Epidermal melanocyte (primary cell): ENCODE measurements around the gene MAP7.
"Not testable (repeated sequence)": the region's sequence is repeated elsewhere in the genome, so short reads cannot be mapped to it uniquely, and the experiment has no call there.

Experiments used
- DNase-seq: peaks from one replicate; pipeline ENCODE4 v3.0.0; 2011; ENCODE audit warnings: low spot score; ENCODE audit not compliant: insufficient read length

MAP7 gene

DNA sequence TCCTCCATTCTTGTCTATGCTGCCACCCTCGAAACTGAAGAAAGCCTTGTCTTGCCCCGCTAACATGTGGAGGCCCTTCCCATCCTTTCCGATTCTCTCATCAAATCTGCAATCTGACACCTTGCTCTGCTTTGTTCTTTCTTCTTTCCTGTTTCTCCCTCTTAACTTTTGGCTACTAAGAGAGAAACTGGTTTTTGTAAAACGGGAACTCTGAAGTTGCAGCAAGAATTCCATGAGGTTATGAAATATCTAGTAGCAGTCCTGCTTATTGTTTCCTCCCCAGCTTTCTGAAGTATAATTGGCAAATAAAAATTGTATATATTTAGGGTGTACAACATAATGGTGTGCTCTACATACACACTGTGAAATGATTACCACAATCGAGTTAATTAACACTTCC, 80.2 kb downstream of the MAP7 start:
- no peak for DNase-seq

DNA sequence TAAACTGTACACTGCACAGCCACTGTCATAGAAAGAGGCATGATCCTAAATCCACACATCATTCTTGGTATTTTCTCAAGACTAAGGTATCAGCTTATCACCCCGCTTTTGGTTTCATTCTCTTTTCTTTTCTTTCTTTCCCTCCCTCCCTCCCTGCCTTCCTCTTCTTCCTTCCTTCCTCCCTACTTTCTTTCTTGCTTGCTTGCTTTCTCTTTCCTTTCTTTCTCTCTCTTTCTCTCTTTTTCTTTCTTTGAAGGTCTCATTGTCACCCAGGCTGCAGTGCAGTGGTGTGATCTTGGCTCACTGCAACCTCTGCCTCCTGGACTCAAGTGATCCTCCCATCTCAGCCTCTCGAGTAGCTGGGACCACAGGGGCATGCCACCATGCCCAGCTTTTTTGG, 81.1 kb downstream of the MAP7 start:
- DNase-seq: no peak

DNA sequence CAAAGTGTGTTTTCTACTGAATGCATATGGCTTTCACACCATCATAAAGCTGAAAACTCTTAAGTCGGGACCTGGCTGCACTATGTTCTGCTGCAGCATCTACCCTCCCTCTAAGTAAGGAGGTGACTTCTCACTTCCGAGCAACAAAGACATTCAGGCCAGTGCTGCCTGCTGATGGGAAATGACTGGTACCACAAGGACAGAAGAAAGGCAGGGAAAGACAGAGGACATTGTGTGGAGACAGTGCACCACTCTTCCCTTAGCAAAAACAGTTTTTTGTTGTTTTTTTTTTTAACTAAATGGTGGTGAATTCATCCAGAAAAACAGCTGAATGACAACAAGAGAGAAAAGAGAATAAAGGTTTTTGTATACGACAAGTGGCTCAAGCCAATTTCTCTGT, 81.5 kb downstream of the MAP7 start:
- DNase-seq: no peak

DNA sequence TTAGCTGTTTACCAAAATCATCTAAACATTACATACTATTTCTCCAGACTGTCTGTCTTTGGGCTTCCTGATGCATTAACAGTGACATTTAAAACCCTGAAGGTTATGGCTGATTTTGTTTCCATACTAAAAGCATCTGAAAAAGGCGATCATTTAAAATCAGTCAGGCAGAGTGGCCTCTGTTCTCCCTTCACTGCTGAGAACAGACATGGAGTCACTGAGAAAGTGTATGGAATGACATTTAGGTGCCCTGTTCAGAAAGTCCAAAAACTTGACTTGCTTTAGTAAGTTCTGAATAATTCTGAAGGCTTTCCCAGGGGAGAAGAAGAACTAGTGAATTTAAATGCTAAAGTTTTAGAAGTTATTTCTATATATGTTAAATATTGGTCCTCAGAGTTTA, 83.0 kb downstream of the MAP7 start:
- no peak for DNase-seq

DNA sequence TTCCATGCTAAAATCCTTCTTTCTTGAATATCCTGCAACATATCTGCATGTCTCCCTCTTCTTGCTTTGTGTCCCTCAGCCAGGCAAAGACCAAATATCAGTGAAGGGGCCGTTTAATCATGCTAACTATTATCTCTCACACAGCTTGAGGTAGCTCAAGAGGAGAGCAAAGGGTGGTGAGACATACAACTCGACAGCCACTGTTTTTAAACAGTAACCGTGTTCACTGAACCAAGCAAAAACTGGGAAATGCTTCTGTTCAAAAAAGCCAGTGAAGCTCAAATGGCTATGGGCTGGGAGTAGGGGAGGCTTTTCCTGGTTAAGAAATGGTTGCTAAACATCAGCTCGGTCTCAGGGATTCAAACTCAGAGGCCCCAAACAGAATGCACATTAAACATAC, 83.4 kb downstream of the MAP7 start:
- no peak for DNase-seq

DNA sequence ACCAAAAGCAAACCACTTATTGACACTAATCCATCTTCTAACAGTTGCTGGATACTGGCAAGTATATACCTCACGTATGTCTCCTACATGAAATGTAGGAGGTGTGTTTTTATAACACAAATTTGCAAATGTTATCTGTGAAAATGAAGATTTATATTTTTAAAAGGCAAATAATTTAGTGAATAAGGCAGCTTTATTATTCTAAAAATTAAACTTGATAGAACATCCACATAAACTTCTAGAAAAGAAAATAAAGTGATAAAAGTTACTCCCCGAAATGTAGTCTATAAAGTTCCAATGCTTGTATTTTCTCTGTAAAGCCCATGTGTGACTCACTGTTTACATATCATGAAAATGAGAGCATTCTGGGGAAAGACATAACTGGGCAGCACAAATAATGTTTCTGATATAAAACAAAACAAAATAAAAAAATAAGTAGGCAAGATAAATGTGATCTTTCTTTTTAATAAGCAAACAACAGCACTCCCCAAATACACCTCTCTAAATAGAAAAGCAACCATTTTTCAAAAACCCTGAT, 84.4 kb downstream of the MAP7 start:
- DNase-seq: no peak

DNA sequence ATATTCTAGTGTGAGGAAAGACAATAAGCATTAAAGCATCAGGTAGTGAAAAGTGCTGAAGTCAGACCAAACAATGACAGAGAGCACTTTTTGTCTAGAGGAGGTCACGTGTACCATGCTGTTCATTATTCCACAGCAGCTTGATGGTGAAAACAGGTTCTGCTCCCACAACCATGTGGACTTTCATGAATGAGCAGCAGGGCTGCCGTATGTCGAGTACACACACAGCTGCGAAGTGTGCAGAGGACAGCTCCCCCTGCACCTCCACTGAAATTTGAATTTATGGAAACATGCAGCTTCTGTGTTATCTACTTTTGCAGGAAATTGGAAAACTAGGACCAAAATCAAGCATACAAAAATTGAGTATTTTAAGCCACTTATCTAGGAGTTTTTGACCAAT, 85.3 kb downstream of the MAP7 start:
- no peak for DNase-seq

DNA sequence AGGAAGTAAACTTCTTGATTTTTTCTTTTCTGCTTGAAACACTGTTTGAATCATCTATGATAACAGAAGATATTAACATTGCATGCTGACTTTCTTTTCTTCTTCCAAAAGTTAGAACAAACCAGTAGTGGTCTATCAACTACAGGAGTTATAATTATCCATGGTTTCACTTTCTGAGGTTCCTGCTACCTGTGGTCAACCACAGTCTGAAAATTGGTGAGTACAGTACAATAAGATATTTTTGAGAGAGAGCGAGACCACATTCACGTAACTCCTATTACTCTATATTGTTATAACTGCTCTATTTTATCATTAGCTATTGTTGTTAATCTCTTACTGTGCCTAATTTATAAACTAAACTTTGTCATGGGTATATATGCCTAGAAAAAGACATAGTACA, 86.1 kb downstream of the MAP7 start:
- no peak for DNase-seq

DNA sequence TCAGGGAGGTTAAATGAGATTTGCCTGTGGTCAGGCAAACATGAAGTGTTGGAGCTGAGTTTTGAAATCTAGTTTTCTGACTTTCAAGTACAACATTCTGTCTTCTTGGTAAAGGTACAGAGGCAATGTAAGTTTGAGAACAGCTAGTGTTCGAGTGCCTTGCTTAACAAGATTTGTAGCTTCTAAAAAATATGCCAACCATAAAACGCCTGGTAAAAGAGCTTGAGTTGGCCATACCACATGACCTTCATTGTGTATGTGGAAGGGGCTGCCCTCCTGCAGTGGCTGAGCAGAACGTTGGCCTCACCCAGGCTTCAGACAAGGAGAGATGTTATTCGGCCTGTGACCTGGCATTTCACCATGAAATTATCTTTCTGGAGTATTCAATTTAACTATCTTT, 86.5 kb downstream of the MAP7 start:
- no peak for DNase-seq

DNA sequence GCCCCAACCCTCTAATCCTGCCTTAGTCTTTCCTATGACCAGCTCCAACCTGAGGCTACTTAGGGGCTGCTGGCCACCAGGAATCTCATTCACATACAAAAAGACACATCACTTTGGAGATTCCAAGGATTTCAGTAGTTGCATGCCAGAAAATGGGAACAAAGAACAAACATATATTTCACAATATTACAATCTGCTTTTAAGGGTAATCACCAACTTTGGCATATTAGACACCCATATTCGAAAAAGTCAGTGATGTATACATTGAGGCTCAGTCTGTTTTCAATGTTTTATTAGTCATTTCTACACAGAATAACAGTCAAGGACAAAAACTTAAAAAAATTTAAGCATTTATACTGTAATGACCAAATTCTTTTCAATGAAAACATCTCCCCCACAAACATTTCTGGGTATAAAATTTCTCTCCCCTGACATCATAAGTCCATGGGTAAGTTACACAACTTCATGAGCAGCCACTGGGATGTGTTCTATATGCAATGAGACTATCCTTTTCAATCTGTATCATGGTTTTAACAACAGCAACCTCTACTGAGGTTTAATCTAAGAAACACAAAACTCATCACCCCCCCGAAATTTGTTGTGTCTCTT, 103.5 kb downstream of the MAP7 start:
- no peak for DNase-seq

DNA sequence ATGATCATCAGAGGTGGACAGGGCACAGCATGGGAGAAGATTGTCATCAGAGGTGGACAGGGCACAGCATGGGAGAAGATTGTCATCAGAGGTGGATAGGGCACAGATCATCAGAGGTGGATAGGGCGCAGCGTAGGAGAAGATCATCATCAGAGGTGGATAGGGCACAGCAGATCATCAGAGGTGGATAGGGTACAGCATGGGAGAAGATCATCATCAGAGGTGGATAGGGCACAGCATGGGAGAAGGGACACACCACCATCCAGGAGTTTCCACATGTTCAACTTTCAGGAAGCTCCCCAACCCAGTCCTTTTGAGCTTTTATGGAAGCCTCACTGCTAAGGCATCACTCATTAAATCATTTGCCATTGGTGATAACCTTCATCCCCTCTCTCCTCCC, 104.1 kb downstream of the MAP7 start:
- DNase-seq: no peak

DNA sequence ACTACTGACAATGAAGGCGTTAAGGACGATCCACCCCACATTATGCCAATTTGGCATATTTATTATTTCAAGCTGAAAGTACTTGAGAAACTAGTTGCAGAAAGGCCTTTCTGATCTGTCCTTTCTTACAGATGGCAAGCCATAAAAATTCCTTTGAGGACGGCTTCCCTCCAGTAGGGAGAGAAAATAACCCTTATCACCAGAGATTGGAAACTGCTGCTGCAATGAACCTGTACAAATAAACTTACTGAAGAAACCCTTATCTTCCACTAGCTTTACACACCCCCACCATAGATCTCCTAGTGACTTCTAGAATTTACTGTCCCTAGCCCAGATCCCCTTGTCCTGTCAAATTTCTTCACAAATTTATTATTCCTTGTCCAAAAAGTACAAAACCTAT, 105.2 kb downstream of the MAP7 start:
- no peak for DNase-seq

DNA sequence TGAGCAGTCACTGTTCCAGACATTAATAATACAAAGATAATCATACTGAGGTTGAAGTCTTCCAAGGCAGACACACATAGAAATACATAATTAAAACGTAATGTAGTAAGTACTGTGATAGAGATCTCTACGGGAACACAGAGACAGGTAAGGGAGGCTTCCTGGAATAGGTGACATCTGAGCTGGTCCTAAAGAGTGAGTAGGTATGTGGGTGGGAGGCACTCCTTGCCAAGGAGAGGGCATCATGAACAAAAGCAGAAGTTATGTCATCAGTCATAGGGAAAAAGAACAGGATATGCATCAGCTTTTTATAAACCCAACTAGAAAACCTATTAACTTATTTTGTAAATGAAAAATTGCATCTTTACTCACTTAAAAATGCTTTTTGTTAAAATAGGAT, 110.0 kb downstream of the MAP7 start:
- no peak for DNase-seq

DNA sequence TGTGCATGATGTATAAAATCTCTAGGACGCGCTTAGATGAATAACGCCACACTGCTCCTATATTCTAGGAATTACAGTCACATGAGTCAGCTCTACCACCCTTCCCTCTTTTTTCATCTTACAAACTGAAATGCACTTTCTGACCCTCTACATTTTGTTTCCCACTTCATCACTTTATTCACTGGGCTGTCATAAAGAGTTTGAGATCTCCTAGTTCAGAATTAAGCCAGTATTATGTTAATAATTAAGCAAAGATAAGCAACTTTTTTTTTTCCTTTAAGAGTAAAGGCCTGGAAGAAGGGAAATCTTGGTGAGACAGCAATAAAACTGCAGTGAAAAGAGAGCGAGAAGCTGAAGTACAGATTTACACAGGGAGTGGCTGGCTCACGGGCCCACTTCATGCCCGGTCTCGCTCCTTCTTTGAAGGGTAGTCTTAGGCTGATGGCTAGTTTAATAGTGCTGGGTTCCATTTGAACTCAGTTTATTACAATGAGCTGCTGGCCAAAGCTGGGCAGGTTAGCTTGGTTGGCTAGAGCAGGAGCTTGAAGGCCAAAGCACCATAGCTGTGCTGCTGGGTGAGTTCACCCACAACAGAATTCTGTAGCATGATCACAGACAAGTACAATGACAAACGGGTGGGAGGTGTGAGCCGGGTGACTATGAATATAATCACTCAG, 110.6 kb downstream of the MAP7 start:
- DNase-seq: no peak

DNA sequence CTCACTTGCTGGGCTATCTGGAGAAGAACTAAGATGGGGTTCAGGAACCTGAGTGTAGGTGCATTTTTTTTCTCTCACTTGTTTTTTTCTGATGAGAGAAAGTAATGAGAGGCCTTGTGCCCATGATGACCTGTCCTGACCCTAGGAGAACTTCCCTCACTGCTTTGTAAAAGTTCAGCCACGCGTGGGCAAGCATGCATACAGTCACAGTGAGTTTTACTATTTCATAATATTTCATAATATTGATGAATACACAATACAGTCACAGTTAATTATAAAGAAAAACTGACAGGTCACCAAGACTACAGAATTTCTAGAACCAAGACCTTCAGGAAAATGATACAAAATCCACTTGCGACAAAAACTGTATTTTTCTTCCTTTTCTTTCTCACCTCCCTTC, 111.8 kb downstream of the MAP7 start:
- no peak for DNase-seq

DNA sequence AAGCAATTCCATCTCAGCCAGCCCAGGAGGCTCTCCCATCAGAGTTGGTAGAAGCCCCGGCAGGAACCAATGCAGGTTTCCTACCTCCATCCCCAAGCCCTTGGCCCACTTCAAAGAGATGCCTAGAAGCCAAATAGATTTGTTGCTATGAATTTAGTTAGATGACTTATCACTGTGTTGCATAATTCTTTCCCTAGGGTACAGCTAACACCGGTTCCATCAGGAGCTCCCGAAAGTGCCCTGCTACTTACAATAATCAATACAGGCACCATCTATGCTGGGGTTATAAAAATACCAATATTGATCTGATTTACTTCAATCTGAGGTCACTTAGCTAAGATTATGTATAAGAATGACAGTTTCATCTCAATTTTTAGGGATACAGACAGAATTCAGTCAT, 113.0 kb downstream of the MAP7 start:
- no peak for DNase-seq

DNA sequence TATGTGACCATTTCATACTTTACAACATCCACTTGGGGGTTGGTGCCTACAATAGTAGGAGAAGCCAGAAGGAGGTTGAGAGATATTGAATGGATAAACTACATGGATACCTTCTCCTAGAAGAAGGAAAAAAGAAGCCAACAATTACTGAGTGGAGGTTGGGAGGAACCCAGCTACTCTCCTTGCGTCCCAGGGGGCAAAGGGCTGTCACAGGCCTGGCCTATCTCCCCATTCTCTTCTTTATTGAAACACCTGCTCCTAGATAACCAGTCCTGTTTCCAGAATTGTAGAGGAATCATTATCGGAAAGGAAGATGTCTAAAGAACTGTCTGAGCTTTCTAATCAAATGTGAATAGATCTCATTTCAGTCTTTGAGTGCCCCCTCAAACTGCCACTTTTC, 115.1 kb downstream of the MAP7 start:
- no peak for DNase-seq

DNA sequence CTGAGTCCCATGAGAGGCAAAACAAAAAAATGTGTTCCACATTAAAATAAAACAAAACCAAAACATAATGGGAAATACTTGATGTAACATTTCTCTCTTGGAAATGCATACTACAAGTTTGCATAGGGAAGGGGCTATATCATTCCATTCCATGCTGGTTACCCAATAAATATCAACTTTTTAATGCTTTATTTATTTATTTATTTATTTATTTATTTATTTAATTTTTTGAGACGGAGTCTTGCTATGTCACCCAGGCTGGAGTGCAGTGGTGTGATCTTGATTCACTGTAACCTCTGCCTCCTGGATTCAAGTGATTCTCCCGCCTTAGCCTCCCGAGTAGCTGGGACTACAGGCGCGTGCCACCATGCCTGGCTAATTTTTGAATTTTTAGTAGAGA, 118.9 kb downstream of the MAP7 start:
- DNase-seq: not testable (repeated sequence)

DNA sequence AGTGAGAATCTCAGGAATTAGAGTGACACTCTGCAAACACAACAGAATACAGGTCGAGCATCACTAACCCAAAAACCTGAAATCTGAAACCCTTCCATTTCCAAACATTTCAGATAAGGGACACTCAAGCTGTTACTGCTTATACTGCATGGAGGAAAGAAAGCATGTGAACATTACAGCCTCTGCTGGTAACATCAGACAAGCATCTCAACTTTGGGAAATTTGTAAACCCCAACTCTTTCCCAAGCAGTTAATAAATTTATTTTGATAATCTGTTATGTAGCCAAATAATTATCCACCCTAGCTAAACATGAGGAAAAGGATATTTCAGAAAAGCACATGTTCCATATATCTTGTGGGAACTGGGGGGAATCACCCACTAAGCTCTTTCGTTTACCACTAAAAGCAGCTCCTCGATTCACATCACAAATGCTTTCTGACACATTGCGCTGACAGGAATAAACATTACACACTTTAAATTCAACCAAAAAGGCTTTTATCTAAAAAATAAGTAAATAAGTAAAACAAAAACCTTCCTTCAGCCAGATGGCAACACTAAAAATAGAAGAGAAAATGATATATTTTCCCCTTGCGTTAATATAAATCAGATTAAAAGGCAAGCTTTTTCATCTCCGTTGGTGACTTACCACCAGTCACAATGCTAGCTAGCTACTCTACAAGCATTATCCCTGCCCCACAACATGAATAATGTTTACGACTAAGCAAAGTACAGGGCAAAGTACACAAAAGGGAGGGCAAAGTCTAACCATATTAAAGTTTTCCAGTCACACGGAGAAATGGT, 120.8 kb downstream of the MAP7 start:
- DNase-seq: no peak

DNA sequence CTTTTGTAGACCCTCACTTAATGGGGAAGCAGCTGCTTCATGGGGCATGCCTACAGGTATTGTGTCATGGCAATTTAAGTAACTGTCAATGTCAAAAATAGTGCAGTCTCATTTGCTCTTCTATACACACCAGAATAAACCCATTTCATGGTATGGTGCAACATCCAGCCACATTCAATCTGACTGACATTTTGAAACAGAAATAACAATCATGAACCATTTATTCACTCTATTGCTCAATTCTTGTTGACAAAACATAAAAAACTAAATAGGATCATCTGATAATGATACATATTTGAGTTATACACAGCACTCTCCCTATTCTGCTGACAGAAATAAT, 122.9 kb downstream of the MAP7 start:
- DNase-seq: no peak

DNA sequence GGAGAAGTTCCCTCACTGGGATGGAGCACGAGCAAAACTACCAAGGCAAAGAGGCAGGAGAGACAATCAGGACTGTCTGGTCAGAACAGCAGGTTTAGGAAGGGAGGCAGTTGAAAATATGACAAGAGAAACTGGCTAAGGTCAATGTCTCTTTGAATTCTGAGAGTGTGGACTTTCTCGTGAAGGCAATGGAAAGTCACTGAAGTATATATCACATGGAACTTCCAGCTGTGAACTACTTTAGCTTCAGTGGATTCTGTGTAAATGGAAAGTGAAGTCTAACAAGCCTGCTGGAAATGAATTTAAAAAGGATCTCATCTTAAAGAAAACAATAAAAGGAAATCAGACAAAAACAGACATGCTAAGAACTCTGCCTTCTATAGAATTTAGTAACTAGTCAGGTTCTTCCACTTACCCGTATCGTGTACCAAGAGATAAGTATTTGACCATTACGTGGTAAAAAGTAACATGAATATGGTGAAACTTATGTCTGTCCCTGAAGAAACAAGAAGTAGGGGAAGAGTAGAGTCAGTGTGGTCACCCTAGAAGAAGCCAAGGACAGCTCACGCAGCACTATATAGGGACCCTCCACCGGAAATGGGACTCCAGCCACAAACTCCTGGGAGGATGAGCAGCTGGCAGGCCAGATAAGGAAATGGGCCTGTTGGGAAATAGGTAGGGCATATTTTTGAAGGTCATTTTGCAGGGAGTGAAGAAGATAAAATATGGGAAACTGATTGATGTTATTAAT, 123.4 kb downstream of the MAP7 start:
- DNase-seq: no peak

DNA sequence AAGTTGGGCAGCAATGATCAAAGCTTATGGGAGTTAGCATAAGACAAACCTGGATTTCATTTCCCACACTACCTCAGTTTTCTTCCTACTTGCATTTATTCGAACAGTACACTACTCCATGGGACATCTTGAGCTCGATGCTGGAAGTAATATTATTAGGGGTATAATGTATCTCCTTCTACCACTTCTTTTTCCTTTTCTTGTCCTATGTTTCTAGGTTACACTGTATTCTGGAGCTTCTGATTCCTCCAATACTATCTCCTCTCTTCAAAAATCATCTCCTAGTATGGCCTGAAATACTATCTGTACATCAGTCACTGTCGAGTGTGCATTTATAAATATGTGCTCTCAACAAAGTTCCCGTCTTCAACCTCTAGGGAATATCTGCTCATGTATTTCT, 124.4 kb downstream of the MAP7 start:
- DNase-seq: no peak
